Mucosa of stomach (tissue), 1 donor: ENCODE measurements around the gene KRTAP16-1.
"Not testable (repeated sequence)": the region's sequence is repeated elsewhere in the genome, so short reads cannot be mapped to it uniquely, and the experiment has no call there.

ENCODE experiments used
- H3K27me3 ChIP-seq: one replicate; pipeline ENCODE4 v1.7.0; 2013; ENCODE audit warnings: mild to moderate bottlenecking, low read length; ENCODE audit not compliant: control insufficient read depth, insufficient read depth
- H3K36me3 ChIP-seq: one replicate; pipeline ENCODE4 v1.7.0; 2013; ENCODE audit warnings: low read length; ENCODE audit not compliant: control insufficient read depth, insufficient read depth
- H3K4me1 ChIP-seq: one replicate; pipeline ENCODE4 v1.7.0; 2013; ENCODE audit warnings: mild to moderate bottlenecking, low read length; ENCODE audit not compliant: control insufficient read depth, insufficient read depth
- H3K4me3 ChIP-seq: one replicate; pipeline ENCODE4 v1.7.0; 2013; ENCODE audit warnings: low read length
- H3K9ac ChIP-seq: one replicate; pipeline ENCODE4 v1.7.0; 2013; ENCODE audit warnings: mild to moderate bottlenecking, low read length, moderate library complexity
- H3K9me3 ChIP-seq: one replicate; pipeline ENCODE4 v1.7.0; 2013; ENCODE audit warnings: mild to moderate bottlenecking, low read length, moderate library complexity; ENCODE audit not compliant: control insufficient read depth
- donor health status: Pancreatic carcinoma.

KRTAP16-1 gene

GRCh38 chr17:41284546-41284945 is 24.6 kb downstream of the KRTAP16-1 start:
- Histone ChIP-seq H3K27me3 (no peaks in the 10 kb centered on the region), H3K9me3 (no peaks in the 10 kb centered on the region), H3K4me3 (no peak overlapping the region), H3K4me1 (no peaks in the 10 kb centered on the region), H3K9ac (no peak overlapping the region), H3K36me3 (no peaks in the 10 kb centered on the region)

DNA sequence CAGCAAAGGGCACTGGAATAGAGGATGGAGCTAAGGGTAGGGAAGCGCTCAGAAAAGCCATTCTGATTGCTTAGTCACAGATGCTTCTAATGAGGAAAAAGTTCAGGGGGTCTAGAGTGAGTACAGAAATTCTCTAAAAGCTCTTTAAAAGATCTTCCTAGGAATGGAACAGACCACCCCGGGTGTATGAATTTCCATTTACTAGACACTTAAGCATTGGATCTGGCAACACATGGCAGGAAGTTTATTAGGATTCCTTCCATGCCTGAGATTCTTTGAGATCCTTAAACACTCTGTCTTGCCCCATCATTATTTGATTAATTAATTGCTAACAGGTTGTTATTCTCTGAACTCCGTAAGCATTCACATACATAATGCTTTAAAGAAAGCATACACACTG is 25.1 kb downstream of the KRTAP16-1 start:
- Histone ChIP-seq H3K4me1 (no peaks in the 10 kb centered on the region), H3K27me3 (no peaks in the 10 kb centered on the region), H3K4me3 (no peak overlapping the region), H3K9me3 (no peaks in the 10 kb centered on the region), H3K36me3 (no peaks in the 10 kb centered on the region), H3K9ac (no peak overlapping the region)

- H3K9me3 ChIP-seq: no peaks in the 10 kb centered on the region
- peaks cover 7% of the 10 kb centered on the region for H3K27me3 ChIP-seq
- no peak overlapping the region for H3K4me3 ChIP-seq
- H3K4me1 ChIP-seq: no peaks in the 10 kb centered on the region
- H3K36me3 ChIP-seq: no peaks in the 10 kb centered on the region
- H3K9ac ChIP-seq: no peak overlapping the region
Measured at GRCh38 chr17:41278176-41278955, 30.7 kb downstream of the KRTAP16-1 start.

- H3K9ac ChIP-seq, H3K9me3 ChIP-seq, H3K4me3 ChIP-seq, H3K27me3 ChIP-seq, H3K4me1 ChIP-seq, H3K36me3 ChIP-seq: not testable (repeated sequence)
Measured at GRCh38 chr17:41275648-41276190, 33.4 kb downstream of the KRTAP16-1 start, which contains the start of gene KRTAP9-7. KRTAP9-7 (plus strand) TSS chr17:41275698; CDS start chr17:41275698, 0 bp downstream.

DNA sequence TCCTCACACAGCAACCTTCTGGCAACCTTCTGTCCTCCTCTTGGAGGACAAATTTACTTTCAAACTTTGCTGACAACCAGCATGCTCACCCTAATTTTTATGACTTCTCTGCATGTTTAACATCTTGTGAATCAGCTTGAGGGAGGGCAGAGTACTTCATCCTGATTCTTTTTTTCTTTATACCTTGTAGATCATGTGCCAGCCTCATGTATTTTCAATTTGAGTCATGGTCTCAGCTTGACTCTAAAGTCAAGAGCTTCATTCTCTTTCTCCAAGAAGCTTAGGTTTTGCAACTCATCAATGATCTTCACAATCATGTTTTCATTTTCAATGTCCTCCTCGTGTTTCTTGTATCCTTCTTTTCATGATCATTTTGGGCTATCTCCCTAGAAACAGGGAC is 37.3 kb downstream of the KRTAP16-1 start:
- no peaks in the 10 kb centered on the region for H3K36me3 ChIP-seq
- no peaks in the 10 kb centered on the region for H3K4me1 ChIP-seq
- no peak overlapping the region for H3K4me3 ChIP-seq
- H3K9ac ChIP-seq: no peak overlapping the region
- no peaks in the 10 kb centered on the region for H3K9me3 ChIP-seq
- H3K27me3 ChIP-seq: peaks cover 7% of the 10 kb centered on the region

DNA sequence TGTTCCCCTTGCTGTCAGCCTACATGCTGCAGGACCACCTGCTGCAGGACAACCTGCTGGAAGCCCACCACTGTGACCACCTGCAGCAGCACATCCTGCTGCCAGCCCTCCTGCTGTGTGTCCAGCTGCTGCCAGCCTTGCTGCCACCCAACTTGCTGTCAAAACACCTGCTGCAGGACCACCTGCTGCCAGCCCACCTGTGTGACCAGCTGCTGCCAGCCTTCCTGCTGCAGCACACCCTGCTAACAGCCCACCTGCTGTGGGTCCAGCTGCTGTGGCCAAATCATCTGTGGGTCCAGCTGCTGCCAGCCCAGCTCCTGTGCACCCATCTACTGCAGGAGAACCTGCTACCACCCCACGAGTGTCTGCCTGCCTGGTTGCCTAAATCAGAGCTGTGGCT is 37.8 kb downstream of the KRTAP16-1 start:
- not testable (repeated sequence) for H3K4me1 ChIP-seq, H3K27me3 ChIP-seq, H3K36me3 ChIP-seq, H3K9me3 ChIP-seq, H3K9ac ChIP-seq, H3K4me3 ChIP-seq

DNA sequence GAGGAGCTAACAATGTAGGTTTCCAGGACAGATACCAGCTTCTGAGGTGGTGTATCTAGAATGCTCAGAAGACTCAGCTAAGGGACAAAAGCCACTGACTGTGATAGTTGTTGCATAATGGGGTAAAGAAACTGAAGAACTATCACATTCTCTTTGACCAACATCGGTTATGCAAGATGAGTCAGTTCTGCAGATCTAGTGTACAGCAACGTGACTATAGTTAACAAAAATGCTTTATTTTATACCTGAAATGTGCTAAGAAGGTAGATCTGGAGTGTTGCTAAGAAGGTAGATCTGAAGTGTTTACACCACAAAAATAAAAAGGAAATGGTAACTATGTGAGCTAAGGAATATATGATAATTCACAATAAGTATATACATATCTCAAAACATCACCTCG is 41.4 kb downstream of the KRTAP16-1 start:
- Histone ChIP-seq H3K4me1 (no peaks in the 10 kb centered on the region), H3K4me3 (no peak overlapping the region), H3K27me3 (no peaks in the 10 kb centered on the region), H3K36me3 (no peaks in the 10 kb centered on the region), H3K9ac (no peak overlapping the region), H3K9me3 (no peaks in the 10 kb centered on the region)

- Histone ChIP-seq H3K9me3 (no peaks in the 10 kb centered on the region), H3K27me3 (no peaks in the 10 kb centered on the region), H3K9ac (no peak within 1 kb of the TSS), H3K36me3 (no peaks in the 10 kb centered on the region), H3K4me1 (no peaks in the 10 kb centered on the region), H3K4me3 (no peak within 1 kb of the TSS)
Measured at GRCh38 chr17:41265078-41265477, 44.0 kb downstream of the KRTAP16-1 start, which contains the start of gene KRTAP9-6. KRTAP9-6 (plus strand) TSS chr17:41265378; CDS start chr17:41265378, 0 bp downstream.

GRCh38 chr17:41264599-41264998 is 44.5 kb downstream of the KRTAP16-1 start:
- no peaks in the 10 kb centered on the region for H3K36me3 ChIP-seq
- H3K27me3 ChIP-seq: no peaks in the 10 kb centered on the region
- H3K4me1 ChIP-seq: no peaks in the 10 kb centered on the region
- no peak overlapping the region for H3K9ac ChIP-seq
- H3K4me3 ChIP-seq: no peak overlapping the region
- H3K9me3 ChIP-seq: no peaks in the 10 kb centered on the region

DNA sequence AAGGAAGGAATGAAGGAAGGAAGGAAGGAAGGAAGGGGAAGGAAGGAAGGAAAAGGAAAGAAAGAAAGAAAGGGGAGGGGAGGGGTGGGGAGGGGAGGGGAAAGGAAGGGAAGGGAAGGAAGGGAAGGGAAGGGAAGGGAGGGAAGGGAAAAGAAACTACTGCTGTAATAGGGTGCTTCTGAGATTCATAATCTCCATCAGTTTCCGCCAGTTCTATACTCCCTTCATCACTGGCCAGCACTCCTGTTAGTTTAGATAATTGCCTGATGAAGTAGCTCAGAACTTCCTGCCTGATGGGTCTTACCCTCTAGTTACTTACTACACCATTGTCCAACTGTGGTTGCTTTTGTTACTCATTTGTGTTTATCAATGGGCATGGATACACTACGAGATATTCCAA is 45.9 kb downstream of the KRTAP16-1 start:
- Histone ChIP-seq H3K9ac (no peak overlapping the region), H3K36me3 (no peaks in the 10 kb centered on the region), H3K9me3 (no peaks in the 10 kb centered on the region), H3K4me3 (no peak overlapping the region), H3K27me3 (no peaks in the 10 kb centered on the region), H3K4me1 (no peaks in the 10 kb centered on the region)

DNA sequence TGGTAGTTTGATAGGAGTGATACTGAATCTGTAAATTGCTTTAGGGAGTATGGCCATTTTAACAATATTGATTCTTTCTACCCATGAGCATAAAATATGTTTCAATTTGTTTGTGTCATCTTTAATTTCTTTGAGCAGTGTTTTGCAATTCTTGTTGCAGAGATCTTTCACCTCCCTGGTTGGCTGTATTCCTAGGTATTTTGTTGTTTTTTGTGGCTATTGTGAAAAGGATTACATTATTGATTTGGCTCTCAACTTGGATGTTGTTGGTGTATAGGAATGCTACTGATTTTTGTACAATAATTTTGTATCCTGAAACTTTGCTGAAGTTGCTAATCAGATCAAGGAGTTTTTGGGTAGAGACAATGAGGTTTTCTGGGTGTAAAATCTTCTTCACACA is 50.7 kb downstream of the KRTAP16-1 start:
- Histone ChIP-seq H3K4me1 (no peaks in the 10 kb centered on the region), H3K4me3 (no peak overlapping the region), H3K27me3 (no peaks in the 10 kb centered on the region), H3K9ac (no peak overlapping the region), H3K36me3 (no peaks in the 10 kb centered on the region), H3K9me3 (no peaks in the 10 kb centered on the region)
